ENCODE results near the gene EMC8. TPM values are rescaled to one million over a fixed set of nuclear protein-coding genes. Genes with fewer than 3 reads are reported as not detected.

EMC8 gene
- total RNA-seq, 1 donor from 2014 or later, result 20.0 TPM

GRCh38 chr16:85793662-85794298 lies 5.6 kb downstream of the EMC8 start:
- intact Hi-C loops (cut with DNase I), result no loop called here
- H3K4me3 ChIP-seq, result no peak overlapping the region
- TF ChIP-seq CTCF (IDR thresholded peaks at IDR 0.05), result no peak
- ATAC-seq, result no peak
- no peaks in the 10 kb centered on the region for H3K27me3 ChIP-seq
- DNase-seq, result no peak
- peaks cover 14% of the 10 kb centered on the region for H3K4me1 ChIP-seq
- no peak overlapping the region for H3K27ac ChIP-seq
- H3K36me3 ChIP-seq, result peaks cover 30% of the 10 kb centered on the region
- no peaks in the 10 kb centered on the region for H3K9me3 ChIP-seq

- H3K9me3 ChIP-seq, result no peaks in the 10 kb centered on the region
- peaks cover 38% of the 10 kb centered on the region for H3K36me3 ChIP-seq
- H3K4me1 ChIP-seq, result no peaks in the 10 kb centered on the region
- no peak overlapping the region for H3K27ac ChIP-seq
- no peak overlapping the region for H3K4me3 ChIP-seq
- intact Hi-C loops (cut with DNase I), result no loop called here
- no peaks in the 10 kb centered on the region for H3K27me3 ChIP-seq
- no peak for TF ChIP-seq CTCF (IDR thresholded peaks at IDR 0.05)
- DNase-seq (no peak), ATAC-seq (no peak)
Observed at GRCh38 chr16:85789773-85790172, 9.6 kb downstream of the EMC8 start.

- Histone ChIP-seq H3K4me3 (no peak overlapping the region), H3K9me3 (no peaks in the 10 kb centered on the region), H3K4me1 (no peaks in the 10 kb centered on the region), H3K27ac (no peak overlapping the region), H3K36me3 (peaks cover 38% of the 10 kb centered on the region), H3K27me3 (no peaks in the 10 kb centered on the region)
- TF ChIP-seq CTCF (IDR thresholded peaks at IDR 0.05), result no peak
- intact Hi-C loops (cut with DNase I), result no loop called here
- no peak for DNase-seq
- ATAC-seq, result no peak
Observed at GRCh38 chr16:85788819-85789218, 10.5 kb downstream of the EMC8 start.

- Histone ChIP-seq H3K27me3 (no peaks in the 10 kb centered on the region), H3K4me1 (peaks cover 10% of the 10 kb centered on the region), H3K9me3 (no peaks in the 10 kb centered on the region), H3K36me3 (peaks cover 35% of the 10 kb centered on the region), H3K27ac (no peak overlapping the region), H3K4me3 (no peak overlapping the region)
- TF ChIP-seq CTCF (IDR thresholded peaks at IDR 0.05), result no peak
- DNase-seq, result no peak
- no peak for ATAC-seq
- intact Hi-C loops (cut with DNase I), result no loop called here
Observed at GRCh38 chr16:85785927-85786326, 13.4 kb downstream of the EMC8 start.

GRCh38 chr16:85784813-85785212 lies 14.5 kb downstream of the EMC8 start:
- intact Hi-C loops (cut with DNase I), result no loop called here
- no peak for TF ChIP-seq CTCF (IDR thresholded peaks at IDR 0.05)

GRCh38 chr16:85783441-85783840 lies 15.9 kb downstream of the EMC8 start:
- H3K36me3 ChIP-seq, result peaks cover 55% of the 10 kb centered on the region
- no peak for DNase-seq
- H3K4me3 ChIP-seq, result no peak overlapping the region
- H3K27ac ChIP-seq, result no peak overlapping the region
- intact Hi-C loops (cut with DNase I), result no loop called here
- TF ChIP-seq CTCF (IDR thresholded peaks at IDR 0.05), result no peak
- H3K9me3 ChIP-seq, result no peaks in the 10 kb centered on the region
- peaks cover 10% of the 10 kb centered on the region for H3K4me1 ChIP-seq
- H3K27me3 ChIP-seq, result no peaks in the 10 kb centered on the region
- no peak for ATAC-seq

More at GRCh38 chr16:85784813-85785212, 14.5 kb downstream of the EMC8 start:
- Histone ChIP-seq H3K27me3 (no peaks in the 10 kb centered on the region), H3K9me3 (no peaks in the 10 kb centered on the region), H3K27ac (no peak overlapping the region), H3K36me3 (peaks cover 47% of the 10 kb centered on the region), H3K4me1 (peaks cover 10% of the 10 kb centered on the region), H3K4me3 (no peak overlapping the region)
- DNase-seq (no peak), ATAC-seq (no peak)
